Dedifferentiated amniotic fluid mesenchymal stem cell (primary cell): ENCODE data around the gene CRYZ.
"Not testable (repeated sequence)": the region's sequence is repeated elsewhere in the genome, so short reads cannot be mapped to it uniquely, and the experiment has no call there.

Experiments
- DNase-seq: peaks from one replicate; pipeline ENCODE4 v3.0.0-alpha.2; 2016; ENCODE audit errors: extremely low spot score

CRYZ gene

GRCh38 chr1:74732960-74733603 lies at the start of gene CRYZ, which contains the start of gene TYW3:
TSS of gene CRYZ (minus strand) at chr1:74733050. CDS start at chr1:74724821, 8,229 bp downstream.
TSS of gene TYW3 (plus strand) at chr1:74733152. CDS start at chr1:74733245, 93 bp downstream.
- peak; percentile 94 for DNase-seq

- DNase-seq: no peak
Observed at GRCh38 chr1:74780594-74780993, 47.7 kb upstream of the CRYZ start.

GRCh38 chr1:74779750-74780149 lies 46.9 kb upstream of the CRYZ start:
- DNase-seq: no peak

GRCh38 chr1:74777525-74777924 lies 44.7 kb upstream of the CRYZ start:
- DNase-seq: no peak

- no peak for DNase-seq
Observed at GRCh38 chr1:74775735-74776134, 42.9 kb upstream of the CRYZ start.

GRCh38 chr1:74773582-74773981 lies 40.7 kb upstream of the CRYZ start:
- DNase-seq: no peak

- no peak for DNase-seq
Observed at GRCh38 chr1:74772945-74773344, 40.1 kb upstream of the CRYZ start.

- DNase-seq: peak; percentile 74
Observed at GRCh38 chr1:74771913-74772515, 39.2 kb upstream of the CRYZ start.

- no peak for DNase-seq
Observed at GRCh38 chr1:74767490-74767889, 34.6 kb upstream of the CRYZ start.

GRCh38 chr1:74766579-74766978 lies 33.7 kb upstream of the CRYZ start:
- no peak for DNase-seq

- no peak for DNase-seq
Observed at GRCh38 chr1:74763807-74764206, 31.0 kb upstream of the CRYZ start.

- DNase-seq: not testable (repeated sequence)
Observed at GRCh38 chr1:74756650-74757049, 23.8 kb upstream of the CRYZ start.

- DNase-seq: no peak
Observed at GRCh38 chr1:74755475-74755874, 22.6 kb upstream of the CRYZ start.

GRCh38 chr1:74753104-74753503 lies 20.3 kb upstream of the CRYZ start:
- no peak for DNase-seq

GRCh38 chr1:74748960-74749359 lies 16.1 kb upstream of the CRYZ start:
- DNase-seq: no peak

GRCh38 chr1:74745247-74745646 lies 12.4 kb upstream of the CRYZ start:
- DNase-seq: not testable (repeated sequence)

GRCh38 chr1:74740307-74740980 lies 7.6 kb upstream of the CRYZ start:
- not testable (repeated sequence) for DNase-seq

- no peak for DNase-seq
Observed at GRCh38 chr1:74737333-74737732, 4.5 kb upstream of the CRYZ start.

GRCh38 chr1:74733604-74734484 lies 994 bp upstream of the CRYZ start:
- peak; percentile 80 for DNase-seq

- DNase-seq: not testable (repeated sequence)
Observed at GRCh38 chr1:74732071-74732946, 541 bp downstream of the CRYZ start.
